Activated T-cell treated with anti-CD3 and anti-CD28 coated beads, Interleukin-2, amount 50 U/mL, for 24 hours (primary cell): ENCODE measurements around the gene DCBLD1.
"Not testable (repeated sequence)": the region's sequence is repeated elsewhere in the genome, so short reads cannot be mapped to it uniquely, and the experiment has no call there.

Experiments
- DNase-seq: peaks from one replicate; pipeline ENCODE4 v3.0.0-alpha.2; 2020
- H3K27ac Mint-ChIP-seq: 2 replicates; pipeline ENCODE4 v1.8.0; 2020; ENCODE audit warnings: mild to moderate bottlenecking, mixed read lengths
- H3K27me3 Mint-ChIP-seq: 2 replicates; pipeline ENCODE4 v1.8.0; 2020; ENCODE audit warnings: mixed read lengths
- H3K36me3 Mint-ChIP-seq: 2 replicates; pipeline ENCODE4 v1.8.0; 2020; ENCODE audit warnings: low read depth, mixed read lengths
- H3K4me1 Mint-ChIP-seq: 2 replicates; pipeline ENCODE4 v1.8.0; 2020; ENCODE audit warnings: low read depth, mixed read lengths
- H3K4me3 Mint-ChIP-seq: 2 replicates; pipeline ENCODE4 v1.8.0; 2020; ENCODE audit warnings: mild to moderate bottlenecking, moderate library complexity, mixed read lengths
- H3K9me3 Mint-ChIP-seq: 2 replicates; pipeline ENCODE4 v1.8.0; 2020; ENCODE audit warnings: mixed read lengths

The DCBLD1 gene

DNA sequence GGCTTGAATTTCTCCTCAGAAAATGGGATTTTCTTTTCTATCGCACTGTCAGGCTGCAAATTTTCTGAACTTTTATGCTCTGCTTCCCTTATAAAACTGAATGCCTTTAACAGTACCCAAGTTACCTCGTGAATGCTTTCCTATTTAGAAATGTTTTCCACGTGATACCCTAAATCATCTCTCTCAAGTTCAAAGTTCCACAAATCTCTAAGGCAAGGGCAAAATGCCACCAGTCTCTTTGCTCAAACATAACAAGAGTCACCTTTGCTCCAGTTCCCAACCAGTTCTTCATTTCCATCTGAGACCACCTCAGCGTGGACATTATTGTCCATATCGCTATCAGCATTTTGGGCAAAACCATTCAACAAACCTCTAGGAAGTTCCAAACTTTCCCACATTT, 35.5 kb downstream of the DCBLD1 start:
- H3K27ac Mint-ChIP-seq, H3K27me3 Mint-ChIP-seq, H3K4me3 Mint-ChIP-seq, H3K4me1 Mint-ChIP-seq, DNase-seq, H3K36me3 Mint-ChIP-seq, H3K9me3 Mint-ChIP-seq: not testable (repeated sequence)

DNA sequence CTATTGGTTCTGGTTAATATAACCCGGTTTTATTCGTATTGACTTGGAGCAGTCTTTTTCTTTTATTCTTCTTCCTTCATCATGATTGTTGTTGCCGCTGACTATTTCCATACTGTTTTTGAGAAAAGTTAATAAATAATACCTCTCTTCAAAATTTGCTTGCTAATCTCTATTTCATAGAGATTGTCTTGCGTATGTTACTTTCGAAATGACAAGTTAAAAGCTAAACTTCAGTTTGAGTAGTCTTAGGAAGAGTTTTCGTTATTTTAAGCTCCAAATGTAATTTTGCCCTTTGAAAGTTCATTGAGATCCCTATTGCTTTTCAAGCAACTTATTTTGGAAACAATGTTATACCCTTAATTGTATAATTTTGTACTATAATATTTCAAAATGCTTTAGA, 36.4 kb downstream of the DCBLD1 start:
- Mint-ChIP-seq H3K27ac (no peak overlapping the region), H3K4me1 (no peaks in the 10 kb centered on the region), H3K27me3 (peaks cover 3% of the 10 kb centered on the region), H3K36me3 (no peaks in the 10 kb centered on the region), H3K4me3 (no peak overlapping the region), H3K9me3 (no peaks in the 10 kb centered on the region)
- no peak for DNase-seq

GRCh38 chr6:117520603-117521395, 38.3 kb downstream of the DCBLD1 start:
- H3K27me3 Mint-ChIP-seq, result peaks cover 3% of the 10 kb centered on the region
- H3K9me3 Mint-ChIP-seq, result no peaks in the 10 kb centered on the region
- no peaks in the 10 kb centered on the region for H3K36me3 Mint-ChIP-seq
- H3K4me3 Mint-ChIP-seq, result no peak overlapping the region
- H3K4me1 Mint-ChIP-seq, result no peaks in the 10 kb centered on the region
- no peak overlapping the region for H3K27ac Mint-ChIP-seq
- DNase-seq, result no peak

DNA sequence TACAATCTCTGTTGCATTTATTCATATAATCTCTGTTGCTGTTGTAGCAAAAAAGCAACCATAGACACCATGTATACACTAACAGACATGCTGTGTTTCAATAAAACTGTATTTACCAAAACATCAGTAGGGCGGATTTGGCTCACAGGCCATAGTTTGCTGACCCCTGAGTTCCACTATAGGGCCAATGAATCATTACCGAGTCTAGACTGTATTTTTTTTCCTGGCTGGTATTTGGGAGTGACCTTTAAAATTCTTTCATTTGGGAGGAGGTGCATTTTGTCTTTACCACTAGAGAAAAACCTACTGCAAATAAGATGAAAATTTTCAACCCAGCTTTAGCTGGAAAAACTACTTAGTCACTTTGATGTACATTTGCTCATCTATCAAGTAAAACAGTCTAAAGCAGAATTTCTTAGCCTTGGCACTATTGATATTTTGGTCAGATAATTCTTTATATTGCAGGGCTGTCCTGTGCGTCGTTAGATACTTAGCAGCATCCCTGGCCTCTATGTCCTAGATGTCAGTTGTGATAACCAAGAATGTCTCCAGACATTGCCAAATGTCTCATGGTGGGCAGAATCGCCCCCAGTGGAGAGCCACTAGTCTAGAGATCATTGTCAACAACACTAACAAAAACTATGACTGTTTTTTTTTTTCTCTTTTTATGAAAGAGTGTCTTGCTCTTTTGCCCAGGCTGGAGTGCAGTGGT, 39.5 kb downstream of the DCBLD1 start:
- Mint-ChIP-seq H3K4me1 (no peaks in the 10 kb centered on the region), H3K9me3 (no peaks in the 10 kb centered on the region), H3K36me3 (no peaks in the 10 kb centered on the region), H3K4me3 (no peak overlapping the region), H3K27ac (no peak overlapping the region), H3K27me3 (peaks cover 3% of the 10 kb centered on the region)
- no peak for DNase-seq

DNA sequence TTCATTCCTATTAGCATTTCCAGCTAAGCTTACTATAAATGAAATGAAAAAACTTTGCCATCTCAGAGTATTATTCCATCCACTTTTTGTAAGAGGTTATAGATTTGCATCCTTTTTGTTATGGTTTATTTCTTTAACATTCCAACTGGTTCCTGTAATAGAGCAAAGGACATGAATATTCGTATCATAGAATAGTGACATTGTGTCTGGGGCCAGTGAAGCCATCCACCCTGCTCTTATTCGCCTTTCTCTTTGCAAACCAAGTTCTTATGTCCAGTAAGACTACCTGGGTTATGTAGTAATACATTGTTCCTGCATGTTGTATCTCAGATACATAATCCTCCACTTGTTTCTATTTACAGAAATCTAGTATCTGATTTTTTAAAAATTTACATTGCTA, 43.1 kb downstream of the DCBLD1 start:
- Mint-ChIP-seq H3K9me3 (no peaks in the 10 kb centered on the region), H3K4me1 (no peaks in the 10 kb centered on the region), H3K36me3 (no peaks in the 10 kb centered on the region), H3K4me3 (no peak overlapping the region), H3K27me3 (no peaks in the 10 kb centered on the region), H3K27ac (no peak overlapping the region)
- no peak for DNase-seq

- peaks cover 3% of the 10 kb centered on the region for H3K4me1 Mint-ChIP-seq
- no peaks in the 10 kb centered on the region for H3K27me3 Mint-ChIP-seq
- no peak overlapping the region for H3K4me3 Mint-ChIP-seq
- no peaks in the 10 kb centered on the region for H3K9me3 Mint-ChIP-seq
- no peak for DNase-seq
- H3K27ac Mint-ChIP-seq, result no peak overlapping the region
- no peaks in the 10 kb centered on the region for H3K36me3 Mint-ChIP-seq
These were observed 48.2 kb downstream of the DCBLD1 start for GRCh38 chr6:117530467-117531242.

GRCh38 chr6:117531346-117531745, 48.9 kb downstream of the DCBLD1 start:
- no peak overlapping the region for H3K4me3 Mint-ChIP-seq
- H3K4me1 Mint-ChIP-seq, result peaks cover 3% of the 10 kb centered on the region
- H3K27ac Mint-ChIP-seq, result no peak overlapping the region
- no peaks in the 10 kb centered on the region for H3K27me3 Mint-ChIP-seq
- DNase-seq, result no peak
- H3K36me3 Mint-ChIP-seq, result no peaks in the 10 kb centered on the region
- H3K9me3 Mint-ChIP-seq, result no peaks in the 10 kb centered on the region

DNA sequence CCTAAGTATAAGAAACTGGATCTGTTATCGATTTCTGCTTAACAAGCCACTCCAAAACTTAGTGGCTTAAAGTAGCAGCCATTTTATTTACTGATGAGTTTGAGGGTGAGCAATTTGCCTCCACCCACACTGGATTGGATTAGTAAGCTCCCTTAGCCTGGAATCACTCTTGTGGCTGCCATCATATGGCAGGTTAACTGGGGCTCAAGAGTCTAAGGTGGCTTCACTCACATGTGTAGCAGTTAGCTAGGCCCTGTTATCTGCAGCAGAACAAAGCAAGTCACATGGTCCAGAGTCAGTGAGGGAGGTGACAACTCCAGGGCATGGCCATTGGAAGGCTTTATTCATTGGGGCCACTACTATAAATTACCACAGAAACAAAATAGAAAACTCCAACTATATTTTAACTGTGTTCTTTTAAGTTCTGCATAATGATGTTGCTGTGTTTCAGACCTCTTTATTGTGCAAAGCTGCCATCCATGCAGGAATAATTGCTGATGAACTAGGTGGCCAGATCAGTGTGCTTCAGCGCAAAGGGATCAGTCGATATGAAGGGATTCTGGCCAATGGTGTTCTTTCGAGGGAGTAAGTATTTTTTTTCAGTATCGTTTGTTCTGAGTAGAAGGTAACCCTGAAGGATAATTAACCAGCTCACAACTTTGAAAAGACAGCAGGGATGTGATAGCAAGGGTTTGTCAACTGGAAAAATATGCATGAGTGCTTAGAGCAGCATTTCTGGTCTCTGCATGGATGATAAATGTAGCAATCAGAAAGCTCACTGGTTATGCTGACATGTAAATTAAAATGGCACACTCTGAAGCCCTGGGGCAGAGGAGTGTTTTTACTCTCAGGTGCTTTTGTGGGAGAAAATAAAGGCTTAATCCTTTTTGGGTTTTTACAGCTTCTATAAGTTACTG, 49.6 kb downstream of the DCBLD1 start:
- no peak for DNase-seq
- no peak overlapping the region for H3K4me3 Mint-ChIP-seq
- no peaks in the 10 kb centered on the region for H3K27me3 Mint-ChIP-seq
- H3K9me3 Mint-ChIP-seq, result no peaks in the 10 kb centered on the region
- no peak overlapping the region for H3K27ac Mint-ChIP-seq
- no peaks in the 10 kb centered on the region for H3K36me3 Mint-ChIP-seq
- peaks cover 3% of the 10 kb centered on the region for H3K4me1 Mint-ChIP-seq

DNA sequence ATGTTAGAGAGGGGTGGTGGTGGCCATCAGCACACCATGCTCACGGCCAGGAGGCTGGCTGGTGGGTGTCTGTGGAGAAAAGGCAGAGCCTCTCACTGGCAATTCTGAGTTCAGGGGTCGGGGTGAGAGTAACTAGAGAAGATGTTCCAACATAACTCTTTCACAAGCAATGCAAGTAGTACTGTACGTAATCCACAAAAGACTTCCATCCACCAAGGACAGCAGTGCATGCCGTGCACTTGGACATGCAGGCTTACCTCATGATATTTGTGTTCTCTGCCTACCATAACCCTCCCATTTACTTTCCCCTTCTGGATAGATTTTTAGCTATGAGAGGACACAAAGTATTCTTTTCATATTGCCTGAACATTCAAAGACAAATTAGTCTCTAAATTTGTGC, 51.3 kb downstream of the DCBLD1 start:
- H3K27ac Mint-ChIP-seq, result no peak overlapping the region
- H3K4me1 Mint-ChIP-seq, result peaks cover 3% of the 10 kb centered on the region
- no peak overlapping the region for H3K4me3 Mint-ChIP-seq
- no peaks in the 10 kb centered on the region for H3K9me3 Mint-ChIP-seq
- peaks cover under 1% of the 10 kb centered on the region for H3K36me3 Mint-ChIP-seq
- no peak for DNase-seq
- H3K27me3 Mint-ChIP-seq, result peaks cover 8% of the 10 kb centered on the region

DNA sequence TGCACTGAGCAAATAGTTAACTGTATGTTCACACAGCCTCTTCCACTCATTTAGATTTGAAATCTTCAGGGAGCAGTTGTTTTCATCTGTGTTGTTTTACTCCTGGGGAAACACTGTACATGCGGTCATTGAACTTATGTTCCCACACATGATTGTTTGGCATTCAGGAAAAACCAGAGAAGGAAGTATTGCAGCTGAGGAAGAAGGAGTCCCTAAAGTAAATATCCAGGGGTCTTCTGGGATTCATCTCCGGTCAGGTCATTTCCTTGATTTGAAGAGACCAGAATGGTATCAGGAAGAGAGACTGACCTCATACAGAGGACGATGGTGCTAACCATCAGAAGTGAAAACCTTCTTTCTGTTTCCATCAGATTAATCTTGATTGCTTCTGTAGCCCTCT, 52.5 kb downstream of the DCBLD1 start:
- Mint-ChIP-seq H3K4me3 (no peak overlapping the region), H3K27ac (no peak overlapping the region), H3K9me3 (no peaks in the 10 kb centered on the region), H3K4me1 (peaks cover 3% of the 10 kb centered on the region), H3K27me3 (peaks cover 10% of the 10 kb centered on the region), H3K36me3 (peaks cover 2% of the 10 kb centered on the region)
- no peak for DNase-seq

DNA sequence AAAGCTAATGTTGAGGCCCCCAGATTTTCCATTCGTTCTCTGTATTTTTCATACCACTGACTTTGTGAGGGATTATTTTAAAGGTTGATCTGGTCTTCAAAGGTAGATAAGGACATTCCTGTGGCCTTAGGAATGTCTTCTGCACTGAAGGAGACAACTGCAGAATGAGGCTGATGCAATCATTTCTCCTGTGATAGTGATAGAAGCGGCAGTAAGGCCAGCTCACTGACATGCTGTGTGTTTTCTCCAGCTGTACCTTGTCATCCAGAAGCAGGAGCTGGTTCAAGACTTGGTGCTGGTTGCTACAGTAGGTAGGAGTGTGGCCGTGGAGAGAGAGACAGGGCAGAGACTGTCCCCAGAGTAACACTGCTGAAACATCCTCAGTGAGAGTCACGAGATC, 53.8 kb downstream of the DCBLD1 start:
- H3K4me1 Mint-ChIP-seq, result peaks cover 2% of the 10 kb centered on the region
- H3K27ac Mint-ChIP-seq, result no peak overlapping the region
- H3K27me3 Mint-ChIP-seq, result peaks cover 10% of the 10 kb centered on the region
- peaks cover 4% of the 10 kb centered on the region for H3K36me3 Mint-ChIP-seq
- no peak overlapping the region for H3K4me3 Mint-ChIP-seq
- no peaks in the 10 kb centered on the region for H3K9me3 Mint-ChIP-seq
- no peak for DNase-seq

DNA sequence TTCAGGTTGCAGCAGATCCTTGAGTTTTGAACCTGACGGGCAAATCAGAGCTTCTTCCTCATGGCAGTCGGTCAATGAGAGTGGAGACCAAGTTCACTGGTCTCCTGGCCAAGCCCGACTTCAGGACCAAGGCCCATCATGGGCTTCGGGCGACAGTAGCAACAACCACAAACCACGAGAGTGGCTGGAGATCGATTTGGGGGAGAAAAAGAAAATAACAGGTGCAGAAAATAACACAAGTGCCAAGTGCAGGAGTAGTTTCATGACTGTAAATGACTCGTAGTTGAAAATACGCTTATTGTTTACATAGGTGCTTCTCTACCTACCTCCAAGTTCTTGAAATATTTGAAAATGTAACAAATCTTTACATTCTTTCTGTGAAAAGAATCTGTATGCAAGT, 56.1 kb downstream of the DCBLD1 start:
- DNase-seq, result no peak
- Mint-ChIP-seq H3K27ac (no peak overlapping the region), H3K4me1 (no peaks in the 10 kb centered on the region), H3K27me3 (peaks cover 10% of the 10 kb centered on the region), H3K4me3 (no peak overlapping the region), H3K36me3 (peaks cover 4% of the 10 kb centered on the region), H3K9me3 (no peaks in the 10 kb centered on the region)

DNA sequence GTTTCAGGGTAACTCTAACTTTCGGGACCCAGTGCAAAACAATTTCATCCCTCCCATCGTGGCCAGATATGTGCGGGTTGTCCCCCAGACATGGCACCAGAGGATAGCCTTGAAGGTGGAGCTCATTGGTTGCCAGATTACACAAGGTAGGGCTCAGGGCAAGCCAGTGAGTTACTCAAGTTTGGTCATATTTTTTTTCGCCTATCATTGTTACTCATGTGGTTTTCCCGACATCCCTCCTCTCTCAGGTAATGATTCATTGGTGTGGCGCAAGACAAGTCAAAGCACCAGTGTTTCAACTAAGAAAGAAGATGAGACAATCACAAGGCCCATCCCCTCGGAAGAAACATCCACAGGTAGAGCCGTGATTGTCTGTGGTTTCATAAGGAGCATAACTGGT, 58.2 kb downstream of the DCBLD1 start:
- H3K27ac Mint-ChIP-seq, result no peak overlapping the region
- DNase-seq, result no peak
- H3K27me3 Mint-ChIP-seq, result peaks cover 10% of the 10 kb centered on the region
- H3K36me3 Mint-ChIP-seq, result peaks cover 4% of the 10 kb centered on the region
- no peak overlapping the region for H3K4me3 Mint-ChIP-seq
- no peaks in the 10 kb centered on the region for H3K4me1 Mint-ChIP-seq
- H3K9me3 Mint-ChIP-seq, result no peaks in the 10 kb centered on the region

DNA sequence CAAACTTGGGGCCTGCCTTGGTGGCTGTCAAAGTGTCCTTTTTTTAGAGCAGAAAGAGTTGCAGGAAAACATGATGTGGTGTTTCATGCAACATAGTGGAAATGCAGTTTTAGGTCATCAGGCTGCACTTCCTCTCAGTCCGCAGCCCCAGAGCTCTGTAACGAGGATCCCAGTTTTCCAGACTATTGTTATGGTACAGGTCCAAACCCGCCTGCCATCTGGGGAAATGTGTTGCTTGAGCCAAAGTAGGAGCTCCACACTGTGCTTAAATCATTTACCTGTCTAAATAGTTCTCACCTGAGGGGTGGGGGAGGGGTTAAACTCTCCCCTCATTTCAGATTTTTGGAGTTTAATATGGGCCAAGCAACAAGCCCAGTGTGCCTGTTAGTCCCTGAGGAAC, 60.0 kb downstream of the DCBLD1 start:
- no peak overlapping the region for H3K27ac Mint-ChIP-seq
- H3K9me3 Mint-ChIP-seq, result no peaks in the 10 kb centered on the region
- H3K4me3 Mint-ChIP-seq, result no peak overlapping the region
- H3K36me3 Mint-ChIP-seq, result peaks cover 4% of the 10 kb centered on the region
- no peak for DNase-seq
- peaks cover 5% of the 10 kb centered on the region for H3K4me1 Mint-ChIP-seq
- peaks cover 16% of the 10 kb centered on the region for H3K27me3 Mint-ChIP-seq
